H4 (cell line): ENCODE data around the gene USP4. TPM values are rescaled to one million over a fixed set of nuclear protein-coding genes. Genes with fewer than 3 reads are reported as not detected.
"Not testable (repeated sequence)": the region's sequence is repeated elsewhere in the genome, so short reads cannot be mapped to it uniquely, and the experiment has no call there.

Source experiments
- DNase-seq: peaks from one replicate; pipeline ENCODE4 v3.0.0-alpha.2; 2015; ENCODE audit warnings: low spot score
- total RNA-seq: library from RNA; depleted of rRNA; stranded (reverse); fragments of >200 nt; shearing (Covaris generic); gene quantifications from 2 replicates; pipeline ENCODE4 v1.2.3, GENCODE V29; 2014

Gene USP4
- total RNA-seq, 1 experiment from 2014 or later: 2.7 TPM

DNA sequence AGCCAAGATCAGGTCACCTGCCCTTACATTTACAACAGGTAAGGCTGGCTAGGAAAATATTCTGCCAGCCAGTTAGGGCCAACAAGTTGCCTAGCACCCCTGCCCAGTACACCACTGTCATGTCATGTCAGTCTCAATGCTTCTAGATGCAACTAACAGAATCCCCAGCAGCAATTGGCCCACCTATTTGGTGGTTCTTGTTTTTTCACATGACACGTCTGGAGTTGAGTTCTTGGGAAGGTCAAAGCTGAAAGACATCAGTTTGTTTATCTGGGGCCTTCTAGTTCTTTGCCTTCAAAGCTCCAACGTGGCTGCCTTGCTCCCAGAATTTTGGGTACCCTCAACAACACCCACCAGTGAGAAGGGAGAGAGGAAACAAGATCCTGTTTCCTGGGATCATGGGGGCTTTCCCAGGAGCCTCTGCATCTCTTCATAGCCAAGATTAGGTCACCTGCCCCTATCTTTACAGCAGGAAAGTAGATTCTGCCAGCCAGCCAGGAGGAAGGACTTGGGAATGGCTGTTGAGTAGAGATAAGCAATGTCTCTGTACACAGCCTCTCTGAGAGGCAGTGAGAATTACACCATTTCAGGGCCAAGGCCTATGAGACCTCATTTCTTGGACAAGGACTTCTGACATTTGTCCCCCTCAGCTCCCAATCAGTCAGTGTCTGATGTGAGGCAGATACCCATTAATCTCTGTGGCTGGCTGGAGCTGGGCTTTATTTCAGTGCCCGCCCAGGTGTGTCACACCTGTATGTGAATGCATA is 9.7 kb upstream of the USP4 start:
- no peak for DNase-seq

DNA sequence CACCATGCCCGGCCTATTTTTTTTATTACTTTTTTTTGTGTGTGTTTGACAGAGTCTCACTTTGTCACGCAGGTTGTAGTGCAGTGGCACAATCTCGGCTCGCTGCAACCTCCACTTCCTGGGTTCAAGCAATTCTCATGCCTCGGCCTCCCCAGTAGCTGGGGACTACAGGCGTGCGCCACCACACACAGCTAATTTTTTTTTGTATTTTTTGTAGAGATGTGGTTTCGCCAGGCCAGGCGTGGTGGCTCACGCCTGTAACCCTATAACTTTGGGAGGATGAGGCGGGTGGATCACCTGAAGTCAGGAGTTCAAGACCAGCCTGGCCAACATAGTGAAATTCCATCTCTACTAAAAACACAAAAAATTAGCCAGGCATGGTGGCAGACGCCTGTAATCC is 8.5 kb upstream of the USP4 start:
- DNase-seq: not testable (repeated sequence)

DNA sequence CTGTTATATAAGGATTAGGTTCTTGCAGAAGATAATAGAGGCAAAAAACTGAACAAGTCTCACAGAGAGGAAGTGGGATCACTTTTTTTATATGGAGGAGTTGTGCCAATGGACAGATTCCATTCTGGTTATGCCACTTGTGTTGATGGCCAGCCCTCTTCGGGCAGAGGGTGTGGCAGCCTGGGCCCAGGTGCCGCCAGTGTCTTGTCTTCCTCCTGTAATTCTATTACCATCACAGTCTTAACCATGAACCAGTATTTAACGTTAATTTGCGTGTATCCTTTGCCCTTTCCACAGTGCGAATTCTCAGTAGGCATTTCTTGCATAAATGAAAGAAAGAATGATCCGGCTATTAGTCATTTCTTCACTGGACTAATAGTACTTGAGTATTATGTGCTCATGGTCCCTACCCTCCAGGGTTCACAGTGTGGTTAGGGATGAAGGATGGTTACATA is 7.0 kb upstream of the USP4 start:
- DNase-seq: no peak

DNA sequence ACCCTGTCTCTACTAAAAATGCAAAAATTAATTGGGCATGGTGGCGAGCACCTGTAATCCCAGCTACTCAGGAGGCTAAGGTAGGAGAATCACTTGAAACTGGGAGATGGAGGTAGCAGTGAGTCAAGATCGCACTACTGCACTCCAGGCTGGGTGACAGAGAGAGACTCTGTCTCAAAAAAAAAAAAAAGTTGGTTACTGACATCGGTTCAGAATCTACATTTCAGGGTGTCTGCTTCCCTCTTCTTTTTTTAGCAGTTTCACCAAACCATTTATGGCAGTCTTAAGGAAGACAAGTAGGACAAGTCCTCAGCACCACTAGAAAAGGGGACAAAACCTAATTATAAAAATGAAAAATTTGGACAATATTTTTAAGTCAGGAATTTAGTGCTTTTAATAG is 3.3 kb upstream of the USP4 start:
- no peak for DNase-seq

DNA sequence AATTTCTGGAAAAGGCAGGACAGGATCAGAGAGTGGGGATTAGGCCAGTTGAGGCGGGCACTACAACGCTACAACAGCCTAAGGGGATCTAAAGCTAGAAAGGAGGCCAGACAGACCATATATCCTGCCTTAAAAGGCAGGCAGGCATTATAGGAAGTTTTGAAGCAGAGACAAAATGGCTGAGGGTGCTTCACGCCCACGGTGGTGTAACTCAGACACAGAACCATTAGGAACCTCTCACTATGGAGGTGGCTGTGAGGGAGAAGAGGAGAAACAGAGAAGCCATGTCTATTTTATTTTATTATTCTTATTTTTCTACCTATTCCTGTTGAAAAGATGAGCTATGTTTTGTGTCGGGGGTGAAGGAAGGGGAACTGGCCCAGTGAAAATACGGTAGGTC is 2.1 kb upstream of the USP4 start:
- no peak for DNase-seq

DNA sequence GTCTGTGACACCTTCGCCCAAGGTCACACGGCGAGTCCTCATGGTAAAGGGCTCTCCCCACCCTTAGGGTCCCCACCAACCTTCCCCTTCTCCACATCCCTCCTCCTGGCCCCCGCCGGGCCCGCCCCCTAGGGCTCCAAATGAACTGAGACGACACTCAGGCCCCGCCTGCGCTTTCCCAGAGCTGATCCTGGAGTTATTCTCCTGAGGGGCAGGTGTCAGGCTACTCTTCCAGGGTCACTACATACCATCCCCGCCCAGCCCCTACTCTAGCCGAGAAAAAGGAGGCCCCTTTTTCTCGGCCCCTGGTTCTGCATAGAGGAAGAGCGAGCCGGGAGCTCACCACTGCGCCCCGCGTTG is 292 bp downstream of the USP4 start:
- DNase-seq: no peak

DNA sequence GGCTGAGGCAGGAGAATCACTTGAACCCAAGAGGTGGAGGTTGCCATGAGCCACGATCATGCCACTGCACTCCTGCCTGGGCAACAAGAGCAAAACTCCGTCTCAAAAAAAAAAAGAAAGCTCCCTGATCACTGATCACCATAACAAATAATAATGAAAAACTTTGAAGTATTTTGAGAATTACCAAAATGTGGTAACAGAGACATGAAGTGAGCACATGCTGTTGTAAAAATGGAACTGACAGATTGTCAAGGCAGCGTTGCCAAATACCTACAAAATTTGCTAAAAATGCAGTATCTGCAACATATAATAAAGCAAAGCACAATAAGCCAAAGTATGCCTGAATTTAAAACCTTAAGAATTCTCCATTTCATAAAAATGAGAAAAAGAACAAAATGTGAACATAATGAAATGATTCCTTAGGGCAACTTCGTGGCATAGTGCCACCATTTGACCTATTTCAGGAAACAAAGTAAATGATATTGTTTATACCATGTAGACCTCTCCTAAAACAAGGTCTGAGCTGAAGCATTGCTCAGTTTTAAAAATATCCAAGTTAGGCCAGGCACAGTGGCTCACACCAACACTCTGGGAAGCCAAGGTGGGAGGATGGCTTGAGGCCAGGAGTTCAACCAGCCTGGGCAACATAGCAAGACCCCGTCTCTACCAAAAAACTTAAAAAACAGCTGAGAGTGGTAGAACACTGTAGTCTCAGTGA is 5.8 kb downstream of the USP4 start:
- DNase-seq: no peak

DNA sequence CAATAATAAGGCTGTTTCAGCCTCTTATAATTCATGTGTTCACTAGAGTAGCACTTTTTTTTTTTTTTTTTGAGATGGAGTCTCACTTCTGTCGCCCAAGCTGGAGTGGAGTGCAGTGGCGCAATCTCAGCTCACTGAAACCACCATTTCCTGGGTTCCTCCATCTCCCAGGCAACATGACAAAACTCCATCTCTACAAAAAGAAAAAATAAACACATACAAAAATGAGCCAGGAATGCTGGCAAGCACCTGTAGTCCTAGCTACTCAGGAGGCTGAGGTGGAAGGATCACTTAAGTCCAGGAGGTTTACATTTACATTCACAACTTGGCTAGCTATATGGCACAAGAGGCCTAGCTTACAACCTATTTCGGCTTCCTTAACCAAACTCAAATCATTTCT is 6.8 kb downstream of the USP4 start:
- no peak for DNase-seq

DNA sequence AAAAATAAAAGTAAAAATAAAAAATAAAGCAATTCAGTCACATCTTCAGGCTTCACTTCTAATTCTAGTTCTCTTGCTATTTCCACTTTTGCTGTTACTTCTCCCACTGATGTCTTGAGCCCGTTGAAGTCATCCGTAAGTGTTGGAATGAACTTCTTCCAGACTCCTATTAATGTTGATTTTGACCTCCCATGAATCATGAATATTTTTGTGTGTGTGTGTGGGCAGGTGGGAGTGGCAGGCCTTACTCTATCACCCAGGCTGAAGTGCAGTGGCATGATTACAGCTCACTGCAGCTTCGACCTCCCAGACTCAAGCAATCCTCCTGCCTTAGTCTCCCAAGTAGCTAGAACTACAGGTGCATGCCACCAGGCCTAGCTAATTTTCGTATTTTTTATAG is 10.7 kb downstream of the USP4 start:
- DNase-seq: no peak

DNA sequence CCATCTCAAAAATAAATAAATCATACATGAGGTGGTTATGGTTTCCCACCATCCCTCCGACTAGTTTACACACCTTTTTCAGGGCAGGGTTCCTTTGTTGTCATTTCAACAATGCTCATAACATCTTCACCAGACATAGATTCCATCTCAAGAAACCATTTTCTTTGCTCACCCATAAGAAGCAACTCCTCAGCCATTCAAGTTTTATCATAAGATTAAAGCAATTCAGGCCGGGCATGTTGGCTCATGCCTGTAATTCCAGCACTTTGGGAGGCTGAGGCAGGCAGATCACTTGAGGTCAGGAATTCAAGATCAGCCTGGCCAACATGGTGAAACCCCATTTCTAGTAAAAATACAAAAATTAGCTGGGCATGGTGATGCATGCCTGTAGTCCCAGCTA is 11.5 kb downstream of the USP4 start:
- DNase-seq: not testable (repeated sequence)

DNA sequence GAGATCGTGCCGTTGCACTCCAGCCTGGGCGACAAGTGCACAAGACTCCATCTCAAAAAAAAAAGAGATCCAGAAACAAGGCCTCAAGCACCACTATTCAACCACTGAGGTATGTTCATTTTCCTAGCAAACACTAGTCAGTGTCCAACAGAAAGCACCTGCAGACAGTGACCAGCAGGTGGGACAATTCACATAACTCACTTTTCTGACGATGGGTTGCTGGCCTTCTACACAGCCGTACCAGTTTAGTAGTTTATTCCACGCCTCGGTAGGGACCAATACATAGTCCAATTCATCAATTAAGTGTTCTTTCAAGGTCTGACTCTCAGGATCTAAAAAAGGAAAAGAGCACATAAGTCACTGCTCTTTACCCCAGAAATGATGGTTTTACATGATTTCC is 12.4 kb downstream of the USP4 start:
- no peak for DNase-seq

DNA sequence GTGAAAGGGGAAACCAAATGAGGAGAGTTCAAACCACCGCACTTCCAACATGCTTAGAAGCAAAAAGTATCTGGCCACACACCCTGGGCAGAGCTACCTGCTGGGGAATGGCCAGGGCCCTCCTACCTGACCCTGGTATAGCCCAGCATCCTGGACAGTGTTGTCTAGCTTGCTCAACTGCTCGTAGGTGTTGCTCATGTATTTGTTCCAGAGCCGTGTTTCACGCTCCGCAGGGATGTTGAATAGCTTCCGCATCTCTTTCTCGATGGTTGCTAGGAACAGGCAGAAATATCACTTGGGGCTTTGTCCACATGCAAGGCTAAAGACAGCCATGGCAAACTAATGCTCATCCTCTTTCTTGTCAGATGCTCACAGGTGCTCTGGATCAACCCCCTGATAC is 15.1 kb downstream of the USP4 start:
- no peak for DNase-seq

DNA sequence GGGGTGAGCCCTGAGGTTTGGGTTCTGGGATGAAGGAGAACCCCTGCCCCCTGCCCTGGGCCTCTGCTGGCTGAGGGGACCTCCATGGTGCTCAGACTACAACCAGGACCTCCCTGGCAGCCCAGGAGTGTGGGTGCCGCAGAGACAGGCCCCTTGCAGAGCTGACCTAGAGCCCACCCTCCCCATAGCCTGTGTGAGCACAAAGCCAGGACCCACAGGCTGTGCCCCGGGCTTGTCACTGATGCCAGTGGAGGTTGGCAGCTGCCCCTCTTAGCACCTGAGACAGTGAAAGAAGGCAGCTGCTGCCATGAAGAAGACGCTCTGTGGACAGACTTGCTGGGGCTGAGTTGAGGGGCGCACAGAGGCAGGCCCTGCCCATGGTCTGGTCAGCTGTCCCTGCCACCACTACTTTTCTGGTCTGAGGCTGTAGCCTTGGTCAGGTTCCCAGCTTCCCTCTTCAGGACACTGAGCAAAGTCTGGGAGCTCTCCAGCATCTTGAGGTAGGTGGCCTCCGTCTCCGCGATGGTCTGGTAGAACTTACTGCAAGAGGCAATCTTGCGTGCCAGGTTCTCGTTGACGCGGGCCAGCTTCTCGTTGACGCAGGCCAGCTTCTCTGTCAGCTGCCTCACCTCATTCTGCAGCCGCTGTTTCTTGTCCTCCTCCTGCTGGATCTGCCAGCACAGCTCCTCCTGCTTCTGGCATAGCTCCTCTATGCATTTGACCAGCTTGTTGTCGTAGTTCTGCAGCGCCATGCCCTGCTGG is 23.0 kb downstream of the USP4 start:
- no peak for DNase-seq

DNA sequence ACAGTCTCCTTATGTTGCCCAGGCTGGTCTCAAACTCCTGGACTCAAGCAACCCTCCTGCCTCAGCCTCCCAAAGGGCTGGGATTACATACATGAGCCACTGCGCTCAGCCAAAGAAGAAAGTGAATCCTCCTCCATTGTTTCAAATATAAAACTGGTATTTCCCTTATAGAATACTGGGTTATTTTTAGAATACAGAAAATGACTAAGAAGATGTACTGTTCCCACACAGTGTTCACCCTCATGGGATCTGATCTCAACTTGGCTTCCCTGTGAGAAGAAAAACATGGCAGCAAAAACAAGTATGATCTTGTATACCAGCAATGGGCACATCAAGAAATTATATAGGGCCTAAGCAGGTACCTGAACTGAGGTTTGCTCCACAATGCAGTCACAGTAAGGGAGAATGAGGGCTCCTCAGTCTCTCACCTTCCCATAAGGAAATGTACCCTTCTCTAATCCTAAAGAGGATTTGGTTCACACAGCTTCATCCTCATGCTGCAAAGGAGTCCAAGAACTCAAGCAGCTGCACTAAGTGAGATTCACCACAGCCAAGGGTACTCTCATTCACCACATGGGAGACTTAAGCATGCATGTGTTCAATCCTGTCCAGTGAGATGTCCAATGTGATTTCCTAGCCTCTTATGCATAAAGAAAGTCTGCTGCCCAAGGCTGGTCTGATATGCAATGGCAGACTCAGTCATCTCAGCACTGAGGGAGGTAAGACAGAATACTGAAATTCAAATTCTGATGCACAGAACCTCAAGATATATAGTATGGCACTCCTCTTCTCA is 25.8 kb downstream of the USP4 start:
- no peak for DNase-seq

DNA sequence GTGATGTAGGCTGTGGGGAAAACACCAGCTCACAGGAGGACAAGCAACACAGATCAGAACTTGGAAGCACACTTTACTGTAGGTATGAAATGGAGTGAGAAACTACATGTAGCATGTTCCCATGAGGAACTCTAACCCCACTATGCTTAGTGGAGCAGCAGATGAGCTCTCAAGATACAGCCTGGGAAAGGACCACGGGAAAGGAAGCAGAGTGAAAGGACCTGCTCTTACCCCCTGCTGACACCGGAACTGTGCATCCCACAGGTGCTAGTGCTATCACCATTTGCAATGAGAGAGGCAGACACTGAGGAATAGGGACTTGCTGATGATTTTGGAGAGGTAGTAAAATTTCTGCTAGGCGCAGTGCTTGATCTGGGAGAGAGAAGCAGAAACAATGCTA is 28.6 kb downstream of the USP4 start:
- DNase-seq: no peak

DNA sequence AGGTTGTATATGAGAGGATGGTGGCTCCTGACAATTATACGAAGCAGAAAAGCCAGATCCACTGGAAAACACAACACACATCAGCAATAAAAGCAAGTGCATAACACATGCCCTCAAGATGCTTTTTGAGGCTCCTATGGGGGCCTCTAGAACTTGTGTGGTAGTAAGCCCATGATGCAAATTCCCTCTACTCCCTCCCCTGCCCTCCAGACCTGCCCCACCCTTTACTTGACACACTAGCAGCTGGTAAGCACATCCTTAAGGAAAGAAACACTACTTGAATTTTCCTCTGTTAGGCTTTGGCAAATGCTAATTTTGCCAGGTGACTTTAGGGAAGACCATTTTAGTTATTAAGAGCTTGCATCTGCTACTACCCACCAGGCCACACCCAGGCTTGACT is 29.2 kb downstream of the USP4 start:
- DNase-seq: no peak

DNA sequence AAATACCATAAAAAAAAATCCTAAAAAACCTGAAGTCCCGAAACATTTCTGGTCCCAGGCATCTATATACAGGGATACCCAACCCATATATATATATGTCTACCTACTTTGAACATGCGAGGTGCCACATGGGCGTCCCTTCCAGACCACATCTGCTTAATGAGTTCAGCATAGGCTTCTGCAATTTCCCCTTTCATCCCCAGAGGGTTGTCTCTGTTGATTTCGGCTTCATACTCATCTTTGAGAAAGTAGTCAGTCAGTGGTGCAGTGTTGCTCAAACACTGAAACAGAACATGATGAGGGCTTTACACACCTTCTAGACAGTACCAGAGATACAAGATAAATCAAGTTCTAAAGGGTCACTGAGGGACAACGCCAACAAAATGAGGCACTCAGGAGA is 34.2 kb downstream of the USP4 start:
- no peak for DNase-seq

DNA sequence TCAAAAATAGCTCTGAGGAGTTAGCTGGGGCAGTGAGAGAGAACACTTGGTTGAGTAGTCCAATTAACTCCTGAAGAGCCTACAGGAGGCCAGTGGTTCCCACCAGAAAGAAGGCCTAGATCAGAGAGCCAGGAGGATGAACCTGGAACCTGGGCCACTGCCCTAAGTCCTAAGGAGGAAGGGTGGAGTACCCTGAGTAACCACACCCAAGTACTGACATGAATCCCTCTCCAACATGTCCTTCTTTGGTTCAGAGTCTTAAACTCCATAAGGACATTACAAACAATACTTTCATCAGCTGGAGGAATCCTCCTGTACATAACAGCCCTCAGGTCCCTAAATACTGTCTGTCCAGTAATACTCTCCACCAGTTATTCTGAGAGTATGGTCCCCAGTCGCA is 37.2 kb downstream of the USP4 start:
- no peak for DNase-seq

DNA sequence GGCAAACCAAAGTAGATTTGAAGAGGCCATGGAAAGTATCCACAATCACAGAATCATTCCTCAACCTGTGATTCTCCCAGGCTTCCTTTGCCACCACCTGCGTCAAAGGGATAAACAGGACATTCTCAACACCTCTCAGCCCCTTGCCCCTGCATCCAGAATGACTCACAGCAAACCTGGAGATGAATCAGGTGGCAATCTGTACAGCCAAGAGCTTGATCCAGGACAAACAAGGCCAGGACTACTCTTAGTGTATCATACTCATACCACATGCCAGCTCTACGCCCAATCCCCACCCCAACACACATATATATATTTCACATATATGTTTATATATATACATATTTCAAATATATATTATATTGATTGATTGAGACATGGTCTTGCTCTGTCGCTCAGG is 39.3 kb downstream of the USP4 start:
- DNase-seq: no peak

DNA sequence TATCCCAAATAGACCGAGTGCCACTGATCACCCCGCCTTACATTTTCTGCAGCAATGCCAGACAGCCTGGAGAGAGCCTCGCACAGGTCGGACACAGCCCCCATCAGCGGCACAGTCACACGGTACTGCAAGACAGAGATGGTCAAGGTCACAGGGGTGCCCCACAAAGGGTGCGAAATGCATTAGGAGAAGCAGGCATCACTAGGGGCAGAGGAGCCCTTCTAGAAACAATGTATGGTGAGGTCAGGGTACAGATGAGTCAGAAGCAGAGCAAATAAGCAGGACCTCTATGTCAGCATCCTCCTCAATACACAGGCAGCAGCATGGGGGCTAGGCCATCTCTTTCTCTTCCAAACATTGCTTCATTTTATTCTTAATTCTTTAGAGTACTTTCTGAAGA is 41.3 kb downstream of the USP4 start:
- DNase-seq: no peak

DNA sequence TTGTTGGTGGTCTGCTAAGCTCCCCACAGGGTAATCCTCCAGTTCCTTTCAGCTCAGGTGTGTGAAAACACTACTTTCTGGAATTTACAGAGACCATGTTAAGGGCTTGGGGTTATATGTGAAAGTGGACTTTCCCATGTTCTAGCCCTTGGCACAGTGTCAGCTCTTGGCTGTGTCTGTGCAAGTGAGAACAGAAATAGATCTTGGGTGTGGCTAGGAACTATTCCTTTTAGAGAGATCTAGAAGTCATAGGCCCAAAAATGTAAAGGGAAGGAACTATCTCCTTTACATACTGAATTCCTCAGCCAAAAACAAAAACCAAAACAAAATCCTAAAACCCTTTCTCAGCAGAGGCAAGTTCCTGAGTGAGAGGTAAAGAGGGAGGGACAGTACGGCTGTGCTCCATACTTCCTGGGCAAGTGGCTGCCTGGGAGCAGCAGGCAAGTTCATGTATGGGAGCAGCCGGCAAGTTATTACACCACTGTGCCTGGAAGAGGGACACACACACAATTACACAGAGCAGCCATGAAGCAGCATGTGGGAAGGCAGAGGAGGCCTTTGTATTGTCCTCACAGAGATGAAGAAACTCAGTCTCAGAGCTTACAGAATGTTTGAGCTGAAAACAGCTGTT is 43.0 kb downstream of the USP4 start:
- no peak for DNase-seq
